Fibroblast of peridontal ligament (primary cell): Measurements from ENCODE around the gene DIPK1B.

Experiments used
- DNase-seq: peaks from one replicate; pipeline ENCODE4 v3.0.0-alpha.2; 2010; ENCODE audit errors: extremely low read depth

DIPK1B gene

GRCh38 chr9:136711751-136712689 lies at the start of gene DIPK1B:
Gene DIPK1B (plus strand): TSS chr9:136712572. CDS start chr9:136712666, 94 bp downstream.
- DNase-seq: no peak

DNA sequence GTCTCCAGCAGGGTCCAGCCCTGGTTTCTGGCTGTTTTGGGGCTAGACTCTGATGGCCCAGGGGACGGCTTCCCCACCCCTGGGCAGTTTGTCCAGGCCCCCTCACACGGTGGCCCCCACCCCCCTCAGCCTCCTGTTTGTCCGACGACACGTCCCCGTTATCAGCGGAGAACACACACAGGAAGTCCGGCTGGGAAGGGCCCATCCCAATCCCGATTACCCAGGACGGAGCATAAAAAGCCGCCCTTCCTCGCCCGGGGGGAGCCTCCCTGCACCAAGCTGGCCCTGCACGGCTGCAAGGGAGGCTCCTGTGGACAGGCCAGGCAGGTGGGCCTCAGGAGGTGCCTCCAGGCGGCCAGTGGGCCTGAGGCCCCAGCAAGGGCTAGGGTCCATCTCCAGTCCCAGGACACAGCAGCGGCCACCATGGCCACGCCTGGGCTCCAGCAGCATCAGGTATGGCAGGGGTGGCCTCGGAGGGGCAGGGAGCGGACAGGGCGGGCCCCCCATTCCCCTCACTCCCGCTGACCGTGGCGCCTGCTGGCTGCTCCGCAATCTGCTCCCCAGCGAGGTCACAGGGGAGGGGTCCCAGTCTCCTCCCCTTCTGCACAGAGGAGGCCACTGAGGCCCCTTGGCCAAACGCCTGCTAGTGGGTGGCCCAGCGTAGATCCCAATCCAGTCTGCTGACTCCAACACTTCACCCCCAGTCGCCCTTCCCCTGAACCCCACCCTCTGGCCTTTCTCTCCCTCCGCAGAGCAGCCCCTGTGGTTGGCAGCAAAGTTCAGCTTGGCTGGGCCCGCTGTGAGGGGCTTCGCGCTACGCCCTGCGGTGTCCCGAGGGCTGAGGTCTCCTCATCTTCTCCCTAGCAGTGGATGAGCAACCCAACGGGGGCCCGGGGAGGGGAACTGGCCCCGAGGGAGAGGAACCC lies 49.5 kb upstream of the DIPK1B start, which contains the start of gene EGFL7:
Gene EGFL7, plus strand, starts transcription at position 261 of the 926 bp plus-strand sequence. CDS start 5,367 bp downstream, outside the sequence.
- DNase-seq: no peak

DNA sequence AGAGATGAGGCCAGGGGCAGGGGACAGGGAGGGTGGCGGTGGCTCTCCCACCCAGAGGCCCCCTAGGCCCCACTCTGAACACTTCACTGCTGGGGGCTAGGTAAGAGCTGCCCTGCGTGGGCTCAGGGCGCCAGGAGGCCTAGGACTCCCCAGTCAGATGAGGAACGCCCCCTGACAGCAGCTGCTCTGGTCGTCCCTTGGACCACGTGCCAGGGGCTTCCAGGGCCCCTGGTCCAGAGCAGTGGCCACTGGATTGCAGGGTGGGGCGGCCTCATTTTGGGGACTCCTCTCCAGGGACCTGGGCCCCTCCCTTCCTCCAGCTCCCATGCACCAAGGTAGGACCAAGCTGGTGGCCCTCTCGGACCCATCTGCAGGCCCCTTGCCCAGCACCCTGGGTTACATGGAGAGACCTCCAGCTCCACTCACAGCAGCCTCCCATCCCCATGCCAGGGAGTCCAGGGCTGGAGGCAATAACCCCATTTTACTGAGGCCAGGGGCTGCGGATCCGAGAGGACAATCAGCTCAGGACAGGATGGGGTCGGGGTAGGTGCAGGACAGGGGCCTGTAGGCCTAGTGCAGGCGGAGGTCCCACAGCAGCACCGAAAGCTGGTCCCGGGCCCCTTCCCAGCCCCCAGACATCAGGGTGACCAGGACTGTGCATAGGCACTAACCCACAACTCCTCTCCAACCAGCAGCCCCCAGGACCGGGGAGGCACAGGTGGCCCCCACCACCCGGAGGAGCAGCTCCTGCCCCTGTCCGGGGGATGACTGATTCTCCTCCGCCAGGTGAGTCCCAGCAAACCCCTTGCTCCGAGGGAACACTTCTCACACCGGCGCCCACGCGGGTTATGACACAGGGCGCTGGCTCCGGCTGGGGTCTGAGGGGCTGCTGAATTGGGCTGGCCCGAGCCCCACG lies 48.1 kb upstream of the DIPK1B start:
- no peak for DNase-seq

GRCh38 chr9:136665111-136665703 lies 47.2 kb upstream of the DIPK1B start:
- DNase-seq: no peak

- DNase-seq: no peak
Observed at GRCh38 chr9:136665704-136666371, 46.5 kb upstream of the DIPK1B start.

DNA sequence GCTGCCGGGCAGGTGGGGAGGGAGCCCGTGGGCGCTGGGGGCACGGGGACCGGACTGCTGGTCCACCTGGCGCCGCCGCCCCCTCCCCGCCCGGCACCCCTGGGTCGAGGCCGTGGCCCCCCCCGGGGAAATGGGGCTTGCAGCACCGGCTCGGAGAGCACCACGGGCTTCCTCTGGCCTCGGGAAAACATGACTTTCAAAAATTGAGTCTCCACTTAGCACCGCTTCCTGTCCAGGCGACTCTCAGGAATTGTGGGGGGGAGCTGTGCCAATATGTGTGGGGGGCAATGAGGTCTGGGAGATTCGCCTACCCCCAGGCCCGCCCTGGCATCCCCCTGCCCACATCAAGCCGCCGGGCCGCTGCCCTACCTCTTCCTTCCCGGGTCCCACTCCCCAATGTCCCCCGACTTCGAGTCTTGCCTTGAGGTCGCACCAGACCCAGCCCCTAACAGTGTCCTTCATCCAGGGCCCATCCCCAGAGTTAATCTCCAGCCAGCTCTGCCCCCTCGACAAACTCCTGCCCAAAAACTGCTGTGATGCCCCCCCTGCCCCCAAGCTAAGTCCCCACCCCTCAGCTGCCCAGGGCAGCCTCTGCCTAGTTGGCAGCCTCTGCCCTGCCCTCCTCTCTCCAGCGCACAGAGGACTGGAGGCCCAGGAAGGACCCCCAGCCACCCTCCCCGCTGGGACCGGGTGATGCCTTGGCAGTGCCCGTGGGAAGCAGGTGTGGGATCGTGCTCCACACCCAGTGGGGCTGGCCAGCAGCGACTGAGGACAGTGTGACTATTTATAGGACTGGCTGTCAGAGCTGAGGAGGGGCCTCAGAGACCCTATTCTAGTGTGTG lies 45.8 kb upstream of the DIPK1B start:
- DNase-seq: no peak

DNA sequence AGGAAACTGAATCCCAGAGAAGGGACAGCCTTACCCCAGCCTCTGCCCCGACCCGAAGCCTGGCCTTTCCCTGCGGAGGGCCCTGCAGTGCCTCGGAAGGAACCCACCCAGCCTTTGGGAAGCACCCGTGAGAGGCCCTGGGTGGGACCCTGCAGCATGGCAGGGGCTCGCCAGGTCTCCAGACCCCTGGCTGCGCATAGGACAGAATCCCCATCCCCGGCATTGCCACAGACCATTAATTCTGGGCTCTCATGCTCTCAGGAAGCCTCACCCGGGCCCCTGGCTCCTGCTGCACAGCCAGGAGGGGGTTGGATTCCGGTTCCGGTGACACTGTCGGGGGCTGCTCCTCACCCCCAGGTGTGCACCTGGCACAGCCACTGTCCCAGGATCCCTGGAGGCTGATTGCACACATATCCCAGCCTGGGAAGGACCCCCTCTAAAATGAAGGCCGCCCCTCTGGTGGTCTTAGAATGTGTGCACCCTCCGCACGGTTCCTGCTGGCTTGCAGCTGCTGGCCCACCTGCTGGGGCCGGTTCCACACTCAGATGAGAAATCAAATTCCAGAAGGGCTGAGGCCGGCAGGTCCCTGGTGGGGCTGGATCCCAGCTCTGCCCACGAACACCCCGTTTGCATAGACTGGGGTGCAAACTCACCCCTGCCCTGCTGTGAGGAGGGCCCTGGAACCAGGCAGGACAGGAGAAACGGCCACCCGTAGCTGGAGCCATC lies 45.0 kb upstream of the DIPK1B start:
- no peak for DNase-seq

DNA sequence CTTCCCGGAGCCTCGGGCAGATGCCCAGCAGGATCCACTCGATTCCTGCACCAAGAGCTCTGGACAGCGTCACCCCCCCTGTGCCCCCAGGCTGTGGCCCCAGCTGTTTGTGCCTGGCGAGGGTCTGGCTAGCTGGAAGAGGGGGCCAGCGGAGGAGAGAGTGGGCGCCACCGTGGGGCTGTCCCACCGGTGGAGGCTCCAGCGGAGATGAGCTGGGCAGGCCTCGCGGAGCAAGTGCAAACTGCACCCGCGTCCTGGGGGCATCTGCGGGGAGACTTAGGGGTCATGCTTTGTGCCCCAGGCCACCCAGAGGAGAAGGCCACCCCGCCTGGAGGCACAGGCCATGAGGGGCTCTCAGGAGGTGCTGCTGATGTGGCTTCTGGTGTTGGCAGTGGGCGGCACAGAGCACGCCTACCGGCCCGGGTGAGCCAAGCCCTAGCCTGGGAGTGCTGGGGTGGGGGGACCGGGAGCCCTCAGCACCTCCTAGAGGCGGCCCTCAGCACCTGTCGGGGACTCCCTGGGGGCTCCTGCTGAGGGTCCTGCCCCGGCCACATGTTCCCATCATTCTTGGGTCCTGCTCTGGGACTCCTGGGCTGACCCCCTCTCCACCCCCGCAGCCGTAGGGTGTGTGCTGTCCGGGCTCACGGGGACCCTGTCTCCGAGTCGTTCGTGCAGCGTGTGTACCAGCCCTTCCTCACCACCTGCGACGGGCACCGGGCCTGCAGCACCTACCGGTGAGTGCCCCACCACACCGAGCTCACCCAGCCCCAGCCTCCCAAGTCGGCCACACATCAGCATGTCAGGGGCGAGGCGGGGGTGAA lies 44.2 kb upstream of the DIPK1B start:
- DNase-seq: no peak

DNA sequence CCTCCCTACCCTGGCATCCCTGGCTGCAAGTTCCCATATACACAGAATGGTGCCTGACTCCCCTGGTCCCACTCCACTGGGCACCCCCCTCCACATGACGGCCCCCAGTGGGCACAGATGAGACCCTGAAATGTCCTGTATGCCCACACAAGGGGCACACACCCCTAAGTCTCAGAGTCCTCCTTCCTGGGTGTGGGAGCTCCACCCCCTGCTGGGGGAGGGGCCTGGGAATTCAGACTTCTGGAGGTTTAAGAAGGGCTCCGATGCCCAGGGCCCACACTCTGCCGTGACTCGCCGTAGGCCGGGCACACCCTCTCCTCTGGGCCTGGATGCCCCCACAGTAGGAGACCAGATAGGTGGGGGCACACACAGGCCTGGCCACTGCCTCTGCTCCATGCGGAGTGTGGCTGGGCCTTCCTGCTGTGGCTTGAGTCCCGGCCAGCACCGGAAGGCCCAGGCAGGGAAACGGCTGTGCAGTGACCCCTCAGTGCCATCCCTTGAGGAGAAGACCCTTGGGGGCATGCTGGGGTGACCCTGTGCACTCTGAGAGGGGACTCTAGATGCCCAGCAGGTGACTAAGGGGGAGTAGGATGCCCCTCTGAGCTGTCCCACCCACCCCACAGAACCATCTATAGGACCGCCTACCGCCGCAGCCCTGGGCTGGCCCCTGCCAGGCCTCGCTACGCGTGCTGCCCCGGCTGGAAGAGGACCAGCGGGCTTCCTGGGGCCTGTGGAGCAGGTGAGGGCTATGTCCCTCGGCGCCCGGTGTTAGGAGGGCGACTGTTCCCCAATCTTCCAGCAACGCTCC lies 43.2 kb upstream of the DIPK1B start:
- no peak for DNase-seq

GRCh38 chr9:136669791-136670464 lies 42.4 kb upstream of the DIPK1B start:
- no peak for DNase-seq

GRCh38 chr9:136670576-136671253 lies 41.7 kb upstream of the DIPK1B start:
- no peak for DNase-seq

GRCh38 chr9:136671254-136671614 lies 41.1 kb upstream of the DIPK1B start:
- DNase-seq: no peak

DNA sequence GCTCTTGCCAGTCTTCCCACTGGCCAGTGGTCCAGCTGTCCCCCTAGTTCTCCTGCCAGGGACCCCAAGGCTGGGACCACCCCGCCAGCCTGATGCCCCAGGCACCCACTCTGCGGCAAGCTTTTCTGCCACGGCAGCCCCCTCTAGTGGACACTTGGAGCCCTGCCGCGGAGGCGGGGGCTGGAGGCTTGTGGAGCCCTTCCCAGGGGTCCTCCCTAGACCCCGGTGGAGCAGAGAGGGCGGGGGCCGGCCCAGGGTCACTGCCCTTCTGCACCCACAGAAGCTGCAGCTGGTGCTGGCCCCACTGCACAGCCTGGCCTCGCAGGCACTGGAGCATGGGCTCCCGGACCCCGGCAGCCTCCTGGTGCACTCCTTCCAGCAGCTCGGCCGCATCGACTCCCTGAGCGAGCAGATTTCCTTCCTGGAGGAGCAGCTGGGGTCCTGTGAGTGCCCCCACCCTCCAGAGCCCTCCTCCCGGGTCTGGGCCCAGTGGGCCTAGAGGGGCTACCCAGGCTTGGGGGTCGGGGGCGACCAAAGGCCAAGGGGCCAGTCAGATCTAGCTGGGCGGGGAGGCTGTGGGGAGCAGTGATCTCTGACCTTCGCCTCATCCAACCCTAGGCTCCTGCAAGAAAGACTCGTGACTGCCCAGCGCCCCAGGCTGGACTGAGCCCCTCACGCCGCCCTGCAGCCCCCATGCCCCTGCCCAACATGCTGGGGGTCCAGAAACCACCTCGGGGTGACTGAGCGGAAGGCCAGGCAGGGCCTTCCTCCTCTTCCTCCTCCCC lies 40.5 kb upstream of the DIPK1B start:
- no peak for DNase-seq

GRCh38 chr9:136672431-136673087 lies 39.8 kb upstream of the DIPK1B start:
- DNase-seq: no peak
